Transverse colon (tissue), 3 donors: ENCODE results near the gene IL17C.

Experiments used
- CTCF ChIP-seq, 5 experiments: fragments of 200-600 bp in 3 of 5; fragments of 450-650 bp in 2 of 5; sonication (generic) in 3 of 5; IDR thresholded peaks; 1 replicate in 2 of 5; 2 replicates in 3 of 5; pipeline ENCODE4 v1.5.1; 2016 to 2017; ENCODE audit warnings: antibody characterized with exemption in 5 of 5, inconsistent platforms in 3 of 5, mild to moderate bottlenecking in 2 of 5, moderate library complexity in 1 of 5
- EP300 ChIP-seq: sonication (generic); formaldehyde crosslinking; IDR thresholded peaks from one replicate; pipeline ENCODE4 v1.6.1; 2017; ENCODE audit warnings: antibody characterized with exemption, low read depth
- POLR2A ChIP-seq: fragments of 450-650 bp; IDR thresholded peaks from one replicate; pipeline ENCODE4 v1.6.1; 2016; ENCODE audit warnings: antibody characterized with exemption, mild to moderate bottlenecking, moderate library complexity

- TF ChIP-seq EP300 (no peak), CTCF (IDR thresholded peaks at IDR 0.05) (no peak), POLR2A (no peak)
These were observed 1.1 kb downstream of the IL17C start for GRCh38 chr16:88639231-88640038.
